WTC11 (cell line): ENCODE measurements around the gene SND1.

ENCODE experiments used
- ATF6 ChIP-seq: sonication (generic); formaldehyde crosslinking; IDR thresholded peaks from 2 replicates; pipeline ENCODE4 v1.8.1; 2023; ENCODE audit warnings: mild to moderate bottlenecking, missing genetic modification reagents
- CTCF ChIP-seq: fragments of 200-600 bp; IDR thresholded peaks from 2 replicates; pipeline ENCODE4 v1.8.0; 2022; ENCODE audit warnings: antibody characterized with exemption
- ESRRA ChIP-seq: sonication (generic); formaldehyde crosslinking; IDR thresholded peaks from 2 replicates; pipeline ENCODE4 v1.8.1; 2022; ENCODE audit warnings: mild to moderate bottlenecking, missing genetic modification reagents, borderline replicate concordance
- SP1 ChIP-seq: sonication (generic); formaldehyde crosslinking; conservative IDR thresholded peaks from 2 replicates; pipeline ENCODE4 v1.8.1; 2022; ENCODE audit warnings: missing genetic modification reagents
- ZBTB21 ChIP-seq: sonication (generic); formaldehyde crosslinking; IDR thresholded peaks from 2 replicates; pipeline ENCODE4 v1.8.1; 2023; ENCODE audit warnings: mild to moderate bottlenecking, missing genetic modification reagents, borderline replicate concordance
- ZNF232 ChIP-seq: sonication (generic); formaldehyde crosslinking; IDR thresholded peaks from 2 replicates; pipeline ENCODE4 v1.8.0; 2022; ENCODE audit warnings: mild to moderate bottlenecking, missing genetic modification reagents
- TF ChIP-seq, protein P1 (sequence below): sonication (generic); formaldehyde crosslinking; IDR thresholded peaks from 2 replicates; pipeline ENCODE4 v1.8.0; 2023; ENCODE audit warnings: missing genetic modification reagents
- TF ChIP-seq, protein P2 (sequence below): sonication (generic); formaldehyde crosslinking; IDR thresholded peaks from 2 replicates; pipeline ENCODE4 v1.8.1; 2023; ENCODE audit warnings: mild to moderate bottlenecking, missing genetic modification reagents, moderate library complexity
- TF ChIP-seq, protein P3 (sequence below): sonication (generic); formaldehyde crosslinking; IDR thresholded peaks from 2 replicates; pipeline ENCODE4 v1.8.1; 2023; ENCODE audit warnings: mild to moderate bottlenecking, missing genetic modification reagents, borderline replicate concordance
- TF ChIP-seq, protein P4 (sequence below): sonication (generic); formaldehyde crosslinking; conservative IDR thresholded peaks from 2 replicates; pipeline ENCODE4 v1.8.1; 2022; ENCODE audit warnings: mild to moderate bottlenecking, missing genetic modification reagents

GRCh38 chr7:128003787-128004186 is 351.8 kb downstream of the SND1 start:
- TF ChIP-seq ESRRA (CRISPR knock-in tag) (no peak), ATF6 (no peak), ZNF232 (CRISPR knock-in tag) (no peak), SP1 (CRISPR knock-in tag) (no peak), CTCF (no peak), ZBTB21 (CRISPR knock-in tag) (no peak)
- TF ChIP-seq, protein P1, sequence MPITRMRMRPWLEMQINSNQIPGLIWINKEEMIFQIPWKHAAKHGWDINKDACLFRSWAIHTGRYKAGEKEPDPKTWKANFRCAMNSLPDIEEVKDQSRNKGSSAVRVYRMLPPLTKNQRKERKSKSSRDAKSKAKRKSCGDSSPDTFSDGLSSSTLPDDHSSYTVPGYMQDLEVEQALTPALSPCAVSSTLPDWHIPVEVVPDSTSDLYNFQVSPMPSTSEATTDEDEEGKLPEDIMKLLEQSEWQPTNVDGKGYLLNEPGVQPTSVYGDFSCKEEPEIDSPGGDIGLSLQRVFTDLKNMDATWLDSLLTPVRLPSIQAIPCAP, result no peak
- TF ChIP-seq, protein P2, sequence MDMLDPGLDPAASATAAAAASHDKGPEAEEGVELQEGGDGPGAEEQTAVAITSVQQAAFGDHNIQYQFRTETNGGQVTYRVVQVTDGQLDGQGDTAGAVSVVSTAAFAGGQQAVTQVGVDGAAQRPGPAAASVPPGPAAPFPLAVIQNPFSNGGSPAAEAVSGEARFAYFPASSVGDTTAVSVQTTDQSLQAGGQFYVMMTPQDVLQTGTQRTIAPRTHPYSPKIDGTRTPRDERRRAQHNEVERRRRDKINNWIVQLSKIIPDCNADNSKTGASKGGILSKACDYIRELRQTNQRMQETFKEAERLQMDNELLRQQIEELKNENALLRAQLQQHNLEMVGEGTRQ, result no peak
- TF ChIP-seq, protein P3, sequence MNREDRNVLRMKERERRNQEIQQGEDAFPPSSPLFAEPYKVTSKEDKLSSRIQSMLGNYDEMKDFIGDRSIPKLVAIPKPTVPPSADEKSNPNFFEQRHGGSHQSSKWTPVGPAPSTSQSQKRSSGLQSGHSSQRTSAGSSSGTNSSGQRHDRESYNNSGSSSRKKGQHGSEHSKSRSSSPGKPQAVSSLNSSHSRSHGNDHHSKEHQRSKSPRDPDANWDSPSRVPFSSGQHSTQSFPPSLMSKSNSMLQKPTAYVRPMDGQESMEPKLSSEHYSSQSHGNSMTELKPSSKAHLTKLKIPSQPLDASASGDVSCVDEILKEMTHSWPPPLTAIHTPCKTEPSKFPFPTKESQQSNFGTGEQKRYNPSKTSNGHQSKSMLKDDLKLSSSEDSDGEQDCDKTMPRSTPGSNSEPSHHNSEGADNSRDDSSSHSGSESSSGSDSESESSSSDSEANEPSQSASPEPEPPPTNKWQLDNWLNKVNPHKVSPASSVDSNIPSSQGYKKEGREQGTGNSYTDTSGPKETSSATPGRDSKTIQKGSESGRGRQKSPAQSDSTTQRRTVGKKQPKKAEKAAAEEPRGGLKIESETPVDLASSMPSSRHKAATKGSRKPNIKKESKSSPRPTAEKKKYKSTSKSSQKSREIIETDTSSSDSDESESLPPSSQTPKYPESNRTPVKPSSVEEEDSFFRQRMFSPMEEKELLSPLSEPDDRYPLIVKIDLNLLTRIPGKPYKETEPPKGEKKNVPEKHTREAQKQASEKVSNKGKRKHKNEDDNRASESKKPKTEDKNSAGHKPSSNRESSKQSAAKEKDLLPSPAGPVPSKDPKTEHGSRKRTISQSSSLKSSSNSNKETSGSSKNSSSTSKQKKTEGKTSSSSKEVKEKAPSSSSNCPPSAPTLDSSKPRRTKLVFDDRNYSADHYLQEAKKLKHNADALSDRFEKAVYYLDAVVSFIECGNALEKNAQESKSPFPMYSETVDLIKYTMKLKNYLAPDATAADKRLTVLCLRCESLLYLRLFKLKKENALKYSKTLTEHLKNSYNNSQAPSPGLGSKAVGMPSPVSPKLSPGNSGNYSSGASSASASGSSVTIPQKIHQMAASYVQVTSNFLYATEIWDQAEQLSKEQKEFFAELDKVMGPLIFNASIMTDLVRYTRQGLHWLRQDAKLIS (CRISPR knock-in tag), result no peak
- TF ChIP-seq, protein P4, sequence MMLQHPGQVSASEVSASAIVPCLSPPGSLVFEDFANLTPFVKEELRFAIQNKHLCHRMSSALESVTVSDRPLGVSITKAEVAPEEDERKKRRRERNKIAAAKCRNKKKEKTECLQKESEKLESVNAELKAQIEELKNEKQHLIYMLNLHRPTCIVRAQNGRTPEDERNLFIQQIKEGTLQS, result no peak
